Astrocyte (in vitro differentiated cells and primary cell): ENCODE data around the gene TLX3. TPM values are rescaled to one million over a fixed set of nuclear protein-coding genes. Genes with fewer than 3 reads are reported as not detected.

ENCODE experiments used
- DNase-seq: peaks from one replicate; pipeline ENCODE4 v3.0.0-alpha.2; 2010; ENCODE audit warnings: low read depth
- FAIRE-seq: peaks from 2 replicates; lab custom pipeline; 2011; peaks lifted over from hg19 to GRCh38; lab: Jason Lieb, UNC
- H2AFZ ChIP-seq: 2 replicates; pipeline ENCODE4 v1.6.0; 2012; ENCODE audit warnings: low read depth, low read length, inconsistent platforms
- H3K27ac ChIP-seq: 2 replicates; pipeline ENCODE4 v1.5.1; 2011; ENCODE audit warnings: low read depth, low read length, inconsistent platforms
- H3K27me3 ChIP-seq: 2 replicates; pipeline ENCODE4 v1.6.0; 2011; ENCODE audit warnings: low read length, inconsistent platforms; ENCODE audit not compliant: insufficient read depth
- H3K36me3 ChIP-seq: 2 replicates; pipeline ENCODE4 v1.5.1; 2011; ENCODE audit warnings: low read length, inconsistent platforms; ENCODE audit not compliant: insufficient read depth
- H3K4me1 ChIP-seq: 2 replicates; pipeline ENCODE4 v1.5.1; 2011; ENCODE audit warnings: low read length, inconsistent platforms; ENCODE audit not compliant: insufficient read depth
- H3K4me2 ChIP-seq: 2 replicates; pipeline ENCODE4 v1.6.0; 2012; ENCODE audit warnings: low read length, inconsistent platforms
- H3K4me3 ChIP-seq: 2 replicates; pipeline ENCODE4 v1.5.1; 2011; ENCODE audit warnings: low read depth, mild to moderate bottlenecking, low read length, inconsistent platforms; ENCODE audit not compliant: insufficient read depth
- H3K79me2 ChIP-seq: 2 replicates; pipeline ENCODE4 v1.6.0; 2012; ENCODE audit warnings: mild to moderate bottlenecking, low read length, inconsistent platforms; ENCODE audit not compliant: insufficient read depth
- H3K9ac ChIP-seq: 2 replicates; pipeline ENCODE4 v1.6.0; 2012; ENCODE audit warnings: mild to moderate bottlenecking, low read length, inconsistent platforms
- H3K9me3 ChIP-seq: 2 replicates; pipeline ENCODE4 v1.5.1; 2012; ENCODE audit warnings: low read depth, mild to moderate bottlenecking, low read length, inconsistent platforms; ENCODE audit not compliant: insufficient read depth
- H4K20me1 ChIP-seq: 2 replicates; pipeline ENCODE4 v1.6.0; 2012; ENCODE audit warnings: low read length, inconsistent platforms; ENCODE audit not compliant: insufficient read depth
- H3K27ac Mint-ChIP-seq: one replicate; pipeline ENCODE4 v1.8.0; 2021; ENCODE audit warnings: mild to moderate bottlenecking, mixed read lengths; ENCODE audit not compliant: unreplicated experiment
- H3K27me3 Mint-ChIP-seq: one replicate; pipeline ENCODE4 v1.8.0; 2021; ENCODE audit warnings: low read depth, mixed read lengths; ENCODE audit not compliant: unreplicated experiment
- H3K36me3 Mint-ChIP-seq: one replicate; pipeline ENCODE4 v1.8.0; 2021; ENCODE audit warnings: low read depth, mixed read lengths; ENCODE audit not compliant: unreplicated experiment
- H3K4me1 Mint-ChIP-seq: one replicate; pipeline ENCODE4 v1.8.0; 2021; ENCODE audit warnings: low read depth, mixed read lengths; ENCODE audit not compliant: unreplicated experiment
- H3K4me3 Mint-ChIP-seq: one replicate; pipeline ENCODE4 v1.8.0; 2021; ENCODE audit warnings: mild to moderate bottlenecking, moderate library complexity, mixed read lengths; ENCODE audit not compliant: unreplicated experiment
- H3K9me3 Mint-ChIP-seq: one replicate; pipeline ENCODE4 v1.8.0; 2021; ENCODE audit warnings: mild to moderate bottlenecking, mixed read lengths; ENCODE audit not compliant: unreplicated experiment
- EZH2 ChIP-seq: IDR thresholded peaks from 2 replicates; pipeline ENCODE4 v1.6.1; 2012; ENCODE audit warnings: mild to moderate bottlenecking, low read length, inconsistent platforms; ENCODE audit not compliant: insufficient read depth
- total RNA-seq: library from RNA; stranded (reverse); gene quantifications from 2 replicates; pipeline ENCODE4 v1.2.1, GENCODE V29; 2021
- TF ChIP-seq, protein P1 (sequence below): IDR thresholded peaks from 2 replicates; pipeline ENCODE4 v1.5.1; 2011; ENCODE audit warnings: low read depth, mild to moderate bottlenecking, inconsistent platforms, low read length, moderate library complexity; ENCODE audit not compliant: insufficient read depth

TLX3 gene
- total RNA-seq, 1 donor from 2014 or later, result not detected

DNA sequence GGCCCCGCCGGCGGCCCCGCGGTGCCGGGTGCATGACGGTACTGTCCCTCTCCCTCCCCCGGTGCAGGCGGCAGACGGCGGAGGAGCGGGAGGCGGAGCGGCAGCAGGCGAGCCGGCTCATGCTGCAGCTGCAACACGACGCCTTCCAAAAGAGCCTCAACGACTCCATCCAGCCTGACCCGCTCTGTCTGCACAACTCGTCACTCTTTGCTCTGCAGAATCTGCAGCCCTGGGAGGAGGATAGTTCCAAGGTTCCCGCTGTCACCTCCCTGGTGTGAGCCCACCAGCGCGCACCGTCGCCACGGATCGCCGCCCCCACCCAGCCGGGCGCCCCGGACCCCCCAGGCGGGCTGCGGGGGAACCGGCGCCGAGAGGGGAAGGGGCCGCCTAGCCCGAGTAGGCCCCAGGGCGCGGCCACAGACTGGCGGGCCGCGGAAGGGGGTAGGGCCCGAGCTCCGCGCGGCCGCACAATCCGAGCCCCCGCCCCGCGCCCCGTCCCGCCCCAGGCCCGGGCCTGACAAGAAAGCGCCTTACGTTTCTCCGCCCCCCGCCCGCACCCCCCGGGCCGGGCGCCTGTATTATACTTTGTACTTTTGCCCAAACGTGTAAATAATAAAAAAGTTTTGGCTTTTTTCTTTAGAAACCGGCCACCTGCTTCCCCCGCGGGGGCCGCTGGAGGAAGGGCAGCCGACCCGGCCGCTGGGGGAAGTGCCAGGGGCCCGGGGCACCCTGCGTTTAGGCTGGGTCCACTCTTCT lies 2.5 kb downstream of the TLX3 start:
- H3K27ac ChIP-seq, result no peak overlapping the region
- Mint-ChIP-seq H3K36me3 (peaks cover 3% of the 10 kb centered on the region), H3K4me1 (peaks cover 4% of the 10 kb centered on the region), H3K4me3 (no peak overlapping the region), H3K27ac (no peak overlapping the region), H3K9me3 (peaks cover 22% of the 10 kb centered on the region), H3K27me3 (peaks cover 62% of the 10 kb centered on the region)
- H3K4me1 ChIP-seq, result peaks cover 10% of the 10 kb centered on the region
- no peak for DNase-seq
- no peak overlapping the region for H3K4me3 ChIP-seq
- H4K20me1 ChIP-seq, result peaks cover 20% of the 10 kb centered on the region
- no peaks in the 10 kb centered on the region for H3K79me2 ChIP-seq
- no peaks in the 10 kb centered on the region for H3K36me3 ChIP-seq
- no peak overlapping the region for H3K9ac ChIP-seq
- no peak overlapping the region for H2AFZ ChIP-seq
- H3K4me2 ChIP-seq, result no peak overlapping the region
- H3K27me3 ChIP-seq, result peaks cover 91% of the 10 kb centered on the region
- H3K9me3 ChIP-seq, result peaks cover 6% of the 10 kb centered on the region
- no peak for FAIRE-seq
- TF ChIP-seq, protein P1, sequence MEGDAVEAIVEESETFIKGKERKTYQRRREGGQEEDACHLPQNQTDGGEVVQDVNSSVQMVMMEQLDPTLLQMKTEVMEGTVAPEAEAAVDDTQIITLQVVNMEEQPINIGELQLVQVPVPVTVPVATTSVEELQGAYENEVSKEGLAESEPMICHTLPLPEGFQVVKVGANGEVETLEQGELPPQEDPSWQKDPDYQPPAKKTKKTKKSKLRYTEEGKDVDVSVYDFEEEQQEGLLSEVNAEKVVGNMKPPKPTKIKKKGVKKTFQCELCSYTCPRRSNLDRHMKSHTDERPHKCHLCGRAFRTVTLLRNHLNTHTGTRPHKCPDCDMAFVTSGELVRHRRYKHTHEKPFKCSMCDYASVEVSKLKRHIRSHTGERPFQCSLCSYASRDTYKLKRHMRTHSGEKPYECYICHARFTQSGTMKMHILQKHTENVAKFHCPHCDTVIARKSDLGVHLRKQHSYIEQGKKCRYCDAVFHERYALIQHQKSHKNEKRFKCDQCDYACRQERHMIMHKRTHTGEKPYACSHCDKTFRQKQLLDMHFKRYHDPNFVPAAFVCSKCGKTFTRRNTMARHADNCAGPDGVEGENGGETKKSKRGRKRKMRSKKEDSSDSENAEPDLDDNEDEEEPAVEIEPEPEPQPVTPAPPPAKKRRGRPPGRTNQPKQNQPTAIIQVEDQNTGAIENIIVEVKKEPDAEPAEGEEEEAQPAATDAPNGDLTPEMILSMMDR, result no peak
- no peak for TF ChIP-seq EZH2

DNA sequence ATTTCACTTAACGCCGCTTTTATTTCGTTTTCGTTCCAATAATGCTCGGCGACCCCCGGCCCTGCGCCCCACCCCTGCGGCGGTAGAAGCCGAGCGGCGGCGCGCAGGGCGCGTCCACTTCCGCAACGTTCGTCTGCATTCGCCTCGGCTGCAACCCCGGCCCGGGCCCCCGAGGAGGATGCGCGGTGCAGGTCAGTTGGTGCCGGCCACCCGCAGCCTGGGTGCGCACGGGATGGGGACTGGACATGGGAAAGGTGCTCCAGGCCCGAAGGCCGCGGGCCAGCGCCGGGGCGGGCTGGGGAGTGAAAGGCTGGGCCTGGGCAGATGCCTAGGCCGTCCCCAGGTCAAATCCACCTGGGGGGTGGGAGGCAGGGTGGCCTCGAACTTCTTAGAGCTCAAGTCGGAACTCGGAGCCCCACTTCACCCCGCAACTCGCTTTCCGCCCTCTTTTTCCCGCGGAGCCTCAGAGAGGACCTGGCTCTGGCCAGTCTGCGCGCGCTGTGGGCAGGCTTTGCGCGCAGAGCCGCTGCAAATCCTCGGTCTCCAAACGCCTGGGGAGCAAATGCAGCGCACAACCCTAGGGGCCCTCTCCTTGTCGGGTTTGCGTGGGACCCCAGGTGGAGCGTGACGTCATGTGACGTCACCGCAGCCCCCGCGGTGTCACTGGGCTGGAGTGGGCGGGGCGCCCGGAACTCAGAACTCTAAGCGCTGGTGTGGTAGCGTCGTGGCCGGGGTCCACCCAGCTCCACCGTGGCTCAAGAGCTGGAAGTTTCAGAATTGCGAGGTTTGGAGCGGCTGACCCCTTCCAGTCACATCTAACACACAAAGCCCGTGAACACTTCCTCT lies 3.3 kb downstream of the TLX3 start:
- Mint-ChIP-seq H3K27ac (peak overlapping the region; percentile 27), H3K36me3 (peaks cover 3% of the 10 kb centered on the region), H3K4me1 (peaks cover 4% of the 10 kb centered on the region), H3K4me3 (no peak overlapping the region), H3K9me3 (peaks cover 26% of the 10 kb centered on the region), H3K27me3 (peaks cover 60% of the 10 kb centered on the region)
- H3K27me3 ChIP-seq, result peaks cover 91% of the 10 kb centered on the region
- H3K9me3 ChIP-seq, result peaks cover 6% of the 10 kb centered on the region
- peak overlapping the region; percentile 17 for H3K4me3 ChIP-seq
- no peaks in the 10 kb centered on the region for H3K36me3 ChIP-seq
- no peak overlapping the region for H3K27ac ChIP-seq
- no peak overlapping the region for H3K9ac ChIP-seq
- peaks cover 10% of the 10 kb centered on the region for H3K4me1 ChIP-seq
- DNase-seq (no peak), FAIRE-seq (no peak)
- H2AFZ ChIP-seq, result no peak overlapping the region
- peaks cover 24% of the 10 kb centered on the region for H4K20me1 ChIP-seq
- H3K79me2 ChIP-seq, result no peaks in the 10 kb centered on the region
- H3K4me2 ChIP-seq, result peak overlapping the region; percentile 43
- peak; percentile 60 for TF ChIP-seq EZH2
- TF ChIP-seq, protein P1, result no peak
